EL (cell line): Measurements from ENCODE around the gene HOXC12.

Experiments used
- DNase-seq: peaks from one replicate; pipeline ENCODE4 v3.0.0-alpha.2; 2016

HOXC12 gene

GRCh38 chr12:53973236-53974042 lies 18.7 kb downstream of the HOXC12 start:
- peak; percentile 63 for DNase-seq

DNA sequence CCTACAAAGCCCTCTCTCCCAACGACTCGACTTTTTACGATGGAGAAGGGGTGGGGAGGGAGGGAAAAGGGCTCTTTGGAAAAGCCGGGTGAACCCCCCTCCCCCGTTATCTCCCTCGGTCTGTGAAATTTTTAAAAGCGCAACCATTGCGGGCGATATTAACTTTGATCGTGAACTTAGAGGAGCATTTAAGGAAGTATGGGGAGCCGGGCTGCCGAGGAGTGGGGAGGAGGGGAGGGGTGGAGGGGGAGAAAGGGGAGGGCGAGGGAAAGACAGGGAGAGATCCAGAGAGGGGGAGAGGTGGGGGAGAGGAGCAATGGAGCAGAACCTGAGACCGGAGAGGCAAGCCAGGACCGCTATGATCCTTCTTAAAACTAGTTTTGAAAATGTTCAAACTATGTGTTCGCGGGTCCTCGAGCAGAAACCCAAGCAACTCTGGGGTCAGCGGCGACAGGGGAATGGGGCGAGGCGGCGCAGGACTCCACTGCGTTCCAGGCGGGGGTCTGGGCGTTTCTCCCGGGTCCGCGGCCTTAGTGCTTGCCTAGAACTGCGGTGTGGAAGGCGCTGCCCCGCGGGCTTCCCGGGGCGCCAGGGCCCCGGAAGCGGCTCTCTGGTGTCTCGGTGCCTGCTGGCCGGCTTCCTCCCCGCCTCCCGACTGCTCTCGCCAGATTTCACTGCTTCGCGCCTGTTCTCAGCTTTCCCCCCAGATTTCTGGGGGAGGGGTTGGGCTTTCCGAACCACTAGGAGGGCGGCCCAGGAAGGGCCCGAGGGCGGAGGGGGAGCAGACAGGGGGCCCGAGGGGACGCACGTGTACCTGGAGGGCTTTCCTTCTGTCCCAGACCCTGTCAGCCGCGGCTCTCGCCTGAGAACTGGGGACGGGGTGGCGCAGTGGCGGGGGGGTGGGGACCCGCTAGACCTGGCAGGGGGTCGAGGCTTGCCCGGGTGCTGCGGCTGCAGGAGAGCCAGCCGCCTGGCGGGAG lies 19.7 kb downstream of the HOXC12 start, which contains the start of gene HOTAIR:
TSS of gene HOTAIR (minus strand) at position 871 of the 980 bp plus-strand sequence.
- peak; percentile 79 for DNase-seq

GRCh38 chr12:53975064-53975471 lies 20.4 kb downstream of the HOXC12 start:
- no peak for DNase-seq

- no peak for DNase-seq
Observed at GRCh38 chr12:53975479-53976152, 20.9 kb downstream of the HOXC12 start.

- peak; percentile 63 for DNase-seq
Observed at GRCh38 chr12:53976172-53976822, 21.6 kb downstream of the HOXC12 start.

- peak; percentile 37 for DNase-seq
Observed at GRCh38 chr12:53976823-53977595, 22.3 kb downstream of the HOXC12 start.

GRCh38 chr12:53977596-53978445 lies 23.1 kb downstream of the HOXC12 start:
- no peak for DNase-seq

DNA sequence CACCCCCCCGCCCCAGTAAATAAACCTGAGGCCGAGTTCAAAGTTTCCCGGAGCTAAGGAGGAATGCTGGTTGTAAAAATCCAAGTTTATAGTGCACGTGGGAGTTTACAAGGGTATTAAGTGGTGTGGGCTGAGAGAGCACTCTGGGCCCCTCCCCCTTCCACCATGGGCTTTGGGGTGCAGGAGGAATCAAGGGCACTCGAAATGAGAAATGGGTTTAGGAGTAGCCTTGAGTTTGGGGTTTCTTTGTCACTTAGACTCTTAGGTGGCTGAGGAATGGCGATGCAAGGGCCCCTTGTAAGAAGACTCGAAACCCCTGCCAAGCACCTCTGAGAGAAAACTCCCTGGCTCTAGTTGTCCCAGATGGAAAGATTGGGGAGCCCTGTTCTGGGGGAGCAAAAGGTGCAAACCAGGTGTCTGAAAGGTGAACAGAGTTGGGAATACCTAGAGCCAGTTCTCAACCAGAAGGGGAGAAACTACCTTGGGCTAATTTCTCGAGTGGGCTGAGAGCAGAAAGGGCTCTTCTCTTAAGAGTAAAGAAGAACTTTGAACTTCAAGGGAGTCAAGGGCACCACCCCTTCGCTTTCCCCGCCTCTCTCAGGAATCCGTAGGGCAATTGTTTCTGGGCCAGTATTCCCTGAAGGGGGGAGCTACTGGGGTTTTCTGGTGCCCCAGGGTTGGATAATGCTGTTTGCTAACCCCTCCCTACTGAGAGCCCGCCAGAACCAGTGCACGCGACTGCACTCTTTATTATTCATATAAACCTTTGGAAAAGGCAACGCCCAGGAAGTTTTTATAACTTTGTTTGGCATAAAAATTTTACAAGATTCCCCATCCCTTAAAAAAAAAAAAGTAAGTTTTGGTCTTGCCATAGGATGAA lies 24.0 kb downstream of the HOXC12 start:
- peak; percentile 79 for DNase-seq

DNA sequence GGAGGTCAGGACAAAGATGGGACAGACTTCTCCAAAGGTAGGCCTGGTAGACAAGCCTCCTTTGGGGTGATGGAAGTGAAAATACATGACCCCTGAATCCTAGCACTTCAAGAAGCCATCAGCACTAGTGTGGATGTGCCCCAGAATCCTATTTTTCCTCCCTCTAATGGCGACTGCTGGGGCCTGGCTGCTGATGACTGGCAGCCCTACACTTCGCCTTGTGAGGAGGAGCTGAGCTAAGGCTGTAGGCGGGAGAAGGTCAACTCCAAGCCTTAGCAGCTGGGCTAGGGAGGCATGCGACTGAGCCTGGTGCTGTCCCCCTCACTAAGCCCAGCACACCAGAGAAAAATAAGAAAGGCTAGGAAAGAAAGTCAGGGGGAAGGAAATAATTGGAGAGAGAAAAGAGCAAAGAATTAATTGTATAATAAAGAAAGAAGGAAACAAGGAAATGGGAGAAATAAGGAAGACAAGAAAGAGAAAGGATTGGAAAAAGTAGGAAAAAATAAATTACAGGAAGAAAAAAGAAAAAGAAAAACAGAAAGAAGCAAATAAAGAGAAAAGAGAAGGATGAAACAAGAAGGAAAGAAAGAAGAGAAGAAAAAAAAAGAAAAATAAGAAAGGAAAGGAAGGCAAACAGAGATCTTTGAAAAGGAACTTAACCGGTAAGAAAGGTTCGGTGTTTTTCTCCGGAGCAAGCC lies 25.6 kb downstream of the HOXC12 start:
- peak; percentile 48 for DNase-seq

GRCh38 chr12:53980802-53981496 lies 26.2 kb downstream of the HOXC12 start:
- DNase-seq = peak; percentile 23

DNA sequence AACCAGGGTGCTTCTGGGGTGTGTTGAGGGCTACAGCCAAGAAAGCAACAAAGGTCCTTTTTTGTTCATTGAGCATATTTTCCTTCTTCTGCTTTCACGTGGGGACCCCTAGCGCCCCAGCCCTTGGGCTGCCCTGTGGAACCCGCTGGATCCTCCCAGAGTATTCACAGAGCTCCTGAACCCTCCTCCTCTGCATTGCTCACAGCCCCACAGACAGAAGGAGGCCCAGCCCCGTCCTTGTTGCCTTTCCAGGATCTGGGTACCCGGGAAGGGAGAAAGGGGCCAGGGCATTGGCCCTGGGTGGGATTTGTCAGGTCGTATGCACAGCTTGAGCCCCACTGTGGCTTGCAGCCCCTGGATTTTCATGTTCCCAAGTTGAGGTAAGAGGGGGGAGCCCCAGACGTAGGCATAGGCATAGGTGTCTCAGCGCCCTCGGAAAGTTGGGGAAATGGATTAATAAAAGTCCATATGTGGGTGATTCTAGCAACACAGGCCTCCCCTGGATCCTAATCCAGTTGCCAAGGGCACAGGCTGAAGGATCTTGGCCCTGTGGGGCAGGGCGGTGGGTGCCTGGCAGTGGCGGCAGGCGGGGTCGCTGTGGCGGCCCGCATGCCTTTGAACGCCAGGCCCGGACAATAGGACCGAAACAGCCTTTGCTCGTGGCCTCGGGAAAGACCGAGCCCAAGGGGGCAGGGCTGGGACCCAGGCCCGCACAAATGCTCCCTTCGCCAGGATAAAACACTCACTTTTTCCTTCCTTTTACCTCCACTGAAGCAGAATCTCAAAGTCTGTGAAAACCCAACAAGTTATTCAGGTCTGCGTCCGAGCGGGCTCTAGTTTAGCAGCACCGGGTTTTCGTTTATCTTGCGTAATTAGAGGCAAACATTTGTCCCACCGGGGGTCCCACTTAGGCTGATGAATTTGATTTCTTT lies 27.2 kb downstream of the HOXC12 start:
- DNase-seq = peak; percentile 68

DNA sequence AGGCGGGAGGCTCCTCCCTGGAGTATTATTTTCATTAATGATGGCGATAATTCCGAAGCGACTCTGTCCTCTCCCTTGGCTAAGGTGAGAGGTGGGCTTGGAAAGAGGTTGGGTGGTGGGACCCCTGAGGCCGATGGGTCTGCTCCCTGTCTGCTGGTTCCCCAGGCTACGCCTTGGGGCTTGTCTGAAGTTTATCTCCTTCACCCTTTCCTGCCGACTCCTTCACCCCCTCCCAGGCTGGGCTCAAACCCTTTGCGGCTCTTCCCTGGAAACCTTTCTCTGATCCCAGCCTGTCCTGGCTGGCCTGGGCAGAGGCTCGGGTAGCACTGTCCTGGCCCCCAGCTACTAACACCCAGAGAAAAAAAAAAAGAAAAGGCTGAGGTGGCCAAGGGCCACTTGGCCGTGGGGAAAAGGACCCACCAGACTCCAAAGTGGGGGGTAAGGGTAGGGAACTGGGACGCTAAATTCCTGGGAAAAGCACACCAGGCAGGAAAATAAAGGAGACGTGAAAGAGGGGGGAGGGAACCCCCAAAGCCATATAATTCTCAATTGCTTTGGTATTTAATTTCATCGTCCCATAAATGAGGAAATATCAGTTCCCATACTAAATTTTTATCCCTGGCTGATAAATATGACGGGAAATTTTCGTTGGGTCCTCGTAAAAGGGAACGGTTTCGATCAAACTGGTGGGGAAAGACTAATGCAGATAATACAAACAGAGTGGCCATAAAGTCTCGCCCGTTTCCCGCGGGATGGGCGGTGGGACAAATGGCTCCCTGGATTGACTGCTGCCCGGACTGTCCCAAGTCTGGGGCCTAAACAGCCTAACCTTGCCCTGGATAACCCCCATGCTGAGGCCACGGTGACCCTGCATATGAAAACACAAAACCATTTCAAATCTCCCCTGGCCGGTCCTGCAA lies 28.2 kb downstream of the HOXC12 start:
- no peak for DNase-seq

DNA sequence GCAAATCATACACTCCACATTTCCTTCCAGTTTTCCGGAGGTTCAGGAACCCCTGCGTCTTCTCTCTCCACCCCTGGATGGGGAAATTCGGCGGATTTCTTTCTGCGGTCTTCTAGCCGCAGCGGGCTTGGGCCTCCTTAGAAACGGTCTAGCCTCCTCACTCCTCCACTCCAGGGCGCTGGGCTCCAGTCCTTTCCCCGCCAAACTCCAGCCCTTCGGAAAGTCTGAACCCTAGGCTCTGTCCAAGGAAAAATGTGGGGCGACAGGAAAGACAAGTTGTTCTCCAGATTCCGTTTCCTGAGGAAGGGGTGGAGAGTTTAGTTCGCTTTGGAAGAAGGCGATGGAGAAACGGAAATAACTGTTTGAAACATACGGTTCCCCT lies 28.9 kb downstream of the HOXC12 start:
- DNase-seq = no peak

DNA sequence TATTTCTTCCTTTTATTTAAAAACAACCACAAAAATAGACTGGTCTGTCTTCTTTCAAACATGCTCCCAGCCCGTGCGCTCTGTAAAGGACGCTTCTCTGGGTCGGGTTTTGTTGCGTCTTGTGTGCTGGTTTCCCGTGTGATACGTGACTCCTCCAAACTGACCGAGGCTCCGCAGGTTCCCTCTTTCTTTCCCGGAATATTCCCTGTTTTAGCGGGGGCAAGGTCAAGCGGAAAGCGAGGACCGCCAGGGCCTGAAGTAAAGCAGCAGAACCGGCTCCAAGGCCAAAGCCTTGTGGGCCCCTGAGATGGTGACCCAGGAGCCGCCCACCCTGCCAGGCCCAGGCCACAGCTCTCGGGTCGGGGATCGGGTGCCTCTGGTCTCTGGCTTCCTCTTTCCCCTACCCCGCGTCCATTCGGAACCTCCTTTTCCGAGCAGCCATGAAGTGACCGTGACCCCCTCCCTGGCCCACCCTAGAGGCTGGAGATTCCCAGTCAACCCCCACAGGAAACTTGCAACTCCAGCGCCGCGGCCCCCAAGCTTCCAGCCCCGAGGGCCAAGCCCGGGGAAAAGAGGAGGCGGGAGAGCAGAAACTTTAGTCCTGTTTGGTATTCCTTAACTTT lies 29.4 kb downstream of the HOXC12 start:
- peak; percentile 44 for DNase-seq

DNA sequence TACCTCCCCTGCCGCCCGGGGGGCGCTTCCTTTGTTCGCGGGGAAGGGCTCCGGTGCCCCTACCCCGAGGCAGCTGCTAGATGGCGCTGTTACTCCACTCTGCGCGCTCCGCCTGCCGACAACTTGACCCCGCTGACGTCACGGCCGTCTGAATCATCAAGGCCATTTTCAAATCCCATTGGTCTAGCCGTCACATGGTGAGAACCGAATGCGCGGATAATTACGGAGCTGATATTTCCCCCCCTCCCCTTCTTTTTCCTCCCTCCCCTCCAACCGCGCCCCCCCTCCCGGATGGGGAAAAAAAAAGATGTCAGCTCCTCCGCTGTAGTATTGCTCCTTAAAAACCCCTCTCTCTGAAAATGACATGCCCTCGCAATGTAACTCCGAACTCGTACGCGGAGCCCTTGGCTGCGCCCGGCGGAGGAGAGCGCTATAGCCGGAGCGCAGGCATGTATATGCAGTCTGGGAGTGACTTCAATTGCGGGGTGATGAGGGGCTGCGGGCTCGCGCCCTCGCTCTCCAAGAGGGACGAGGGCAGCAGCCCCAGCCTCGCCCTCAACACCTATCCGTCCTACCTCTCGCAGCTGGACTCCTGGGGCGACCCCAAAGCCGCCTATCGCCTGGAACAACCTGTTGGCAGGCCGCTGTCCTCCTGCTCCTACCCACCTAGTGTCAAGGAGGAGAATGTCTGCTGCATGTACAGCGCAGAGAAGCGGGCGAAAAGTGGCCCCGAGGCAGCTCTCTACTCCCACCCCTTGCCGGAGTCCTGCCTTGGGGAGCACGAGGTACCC lies 30.4 kb downstream of the HOXC12 start, which contains the start of gene HOXC10:
TSS of gene HOXC10 (plus strand) at position 246 of the 791 bp plus-strand sequence. CDS start at position 360, 114 bp downstream.
- DNase-seq = peak; percentile 95
